Body of pancreas (tissue), 4 donors: ENCODE results near the gene RBFOX2. TPM values are rescaled to one million over a fixed set of nuclear protein-coding genes. Genes with fewer than 3 reads are reported as not detected.

Source experiments
- ATAC-seq: fragments of 150-250 bp; one replicate; pipeline ENCODE4 v1.9.1; 2016
- DNase-seq, 4 donors: peaks; one replicate each; pipeline ENCODE4 v3.0.0-alpha.2; 2019
- H3K27ac ChIP-seq, 4 donors: fragments of 200-600 bp; sonication (generic); 1 replicate in 3 of 4; 2 replicates in 1 of 4; pipeline versions ENCODE4 v1.5.1 to v1.6.1; 2016 to 2019; ENCODE audit warnings: mild to moderate bottlenecking in 1 of 4, mixed read lengths in 1 of 4, moderate library complexity in 1 of 4
- H3K27me3 ChIP-seq, 2 donors: fragments of 200-600 bp; sonication (generic); one replicate each; pipeline ENCODE4 v1.6.0; 2016; ENCODE audit warnings: mild to moderate bottlenecking in 1 of 2
- H3K36me3 ChIP-seq, 2 donors: fragments of 200-600 bp; sonication (generic); replicated peaks in 1 of 2; 2 replicates each; pipeline ENCODE4 v1.5.1; 2016; ENCODE audit warnings: low read depth in 2 of 2; ENCODE audit not compliant: insufficient read depth in 1 of 2
- H3K4me1 ChIP-seq: fragments of 200-600 bp; sonication (generic); one replicate; pipeline ENCODE4 v1.6.0; 2016
- H3K4me3 ChIP-seq, 2 donors: fragments of 200-600 bp; sonication (generic); 1 replicate in 1 of 2; 2 replicates in 1 of 2; pipeline ENCODE4 v1.5.1; 2016 to 2019
- H3K9me3 ChIP-seq, 3 donors: fragments of 200-600 bp; sonication (generic); 1 replicate in 2 of 3; 2 replicates in 1 of 3; pipeline ENCODE4 v1.5.1; 2016
- POLR2A ChIP-seq, 3 donors: fragments of 450-650 bp; IDR thresholded peaks; one replicate each; pipeline ENCODE4 v1.6.1; 2016; ENCODE audit warnings: antibody characterized with exemption in 3 of 3, mild to moderate bottlenecking in 2 of 3
- WGBS, 2 donors: methylation state at CpG; one replicate each; pipeline ENCODE4 v1.1.5; 2017; 5-methylcytosine and 5-hydroxymethylcytosine counted together
- intact Hi-C: fragments of 100-400 bp; cut with DNase I; formaldehyde crosslinking; loops from one replicate; pipeline ENCODE4 v1.15.1; 2023
- total RNA-seq, 2 donors: library from RNA; depleted of rRNA; stranded (reverse); fragments of >200 nt; gene quantifications; one replicate each; pipeline ENCODE4 v1.1.0, GENCODE V29; 2016
- TF ChIP-seq, protein P1 (sequence below), 7 experiments: fragments of 450-650 bp in 4 of 7; fragments of 200-600 bp in 3 of 7; sonication (generic) in 3 of 7; IDR thresholded peaks; one replicate each; pipeline ENCODE4 v1.5.1; 2016 to 2019; ENCODE audit warnings: antibody characterized with exemption in 7 of 7

Gene RBFOX2
- total RNA-seq, 2 donors from 2014 or later, result 28.7 to 31.1 TPM

DNA sequence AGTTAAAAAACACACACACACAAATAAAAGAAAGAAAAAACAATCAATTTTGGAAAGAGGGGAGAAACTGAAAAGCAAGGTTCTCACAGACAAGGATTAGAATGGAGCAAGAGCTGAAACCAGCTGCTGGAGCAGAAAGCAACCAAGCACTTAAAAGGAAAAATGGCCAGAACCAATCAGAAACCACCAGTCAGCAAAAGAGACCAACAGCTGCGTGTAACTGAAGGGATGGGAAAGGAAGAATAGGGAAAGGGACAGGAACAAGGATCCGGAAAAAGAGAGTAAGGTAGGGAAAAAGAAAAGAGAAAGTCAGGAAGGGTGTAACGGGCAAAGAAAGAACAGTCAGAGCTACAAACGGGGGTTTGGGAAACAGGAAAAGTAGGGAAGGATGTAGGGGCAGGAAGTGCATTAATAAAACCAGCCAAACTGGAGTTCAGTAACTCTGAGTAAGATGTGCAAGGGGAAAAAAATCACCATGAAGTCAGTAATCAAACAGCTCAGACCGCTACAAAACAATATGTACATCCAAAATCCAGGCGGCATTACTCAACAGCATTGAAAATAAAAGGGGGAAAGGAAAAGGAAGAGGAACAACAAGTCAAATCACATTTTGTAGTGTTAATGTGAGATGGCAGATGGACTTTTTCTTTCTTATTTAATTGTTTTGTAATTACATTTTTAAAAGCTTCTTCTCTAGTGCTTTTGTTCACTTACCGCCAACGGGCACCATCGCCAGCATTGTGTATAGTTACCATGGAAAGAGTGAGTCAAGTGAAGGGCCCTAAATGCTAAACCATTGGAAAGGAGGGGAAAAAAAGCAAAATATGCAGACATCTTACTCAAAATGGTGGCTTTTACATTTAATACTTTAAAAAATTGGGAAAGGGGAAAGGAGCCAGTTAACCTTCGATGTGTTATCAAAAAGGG is 261.7 kb downstream of the RBFOX2 start:
- no peak for ATAC-seq

DNA sequence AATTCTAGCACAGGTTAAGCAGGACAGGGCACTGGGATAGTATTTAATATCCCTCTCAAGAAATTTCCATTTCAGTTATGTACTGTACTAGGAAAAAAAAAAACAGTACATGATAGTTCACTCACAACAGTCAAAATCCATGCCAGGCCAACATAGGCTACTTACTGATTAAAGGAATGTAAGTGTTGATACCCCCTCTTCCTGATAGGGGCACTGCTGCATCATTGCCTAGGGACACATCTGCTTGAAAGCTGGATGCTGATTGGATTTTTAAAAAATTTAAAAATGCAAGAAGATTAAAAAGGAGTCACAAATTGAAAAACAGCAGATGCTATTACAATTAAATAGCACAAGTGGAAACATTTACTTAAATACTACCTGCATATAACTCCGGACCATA is 267.6 kb downstream of the RBFOX2 start:
- H3K27me3 ChIP-seq, result no peaks in the 10 kb centered on the region
- no peak overlapping the region for H3K4me3 ChIP-seq
- no peaks in the 10 kb centered on the region for H3K9me3 ChIP-seq
- peaks cover 8% of the 10 kb centered on the region for H3K4me1 ChIP-seq
- no peak overlapping the region for H3K27ac ChIP-seq
- WGBS, 2 donors, result 95 to 96% methylated on average over 1 of the region's 1 CpG
- DNase-seq, result no peak
- TF ChIP-seq, protein P1, sequence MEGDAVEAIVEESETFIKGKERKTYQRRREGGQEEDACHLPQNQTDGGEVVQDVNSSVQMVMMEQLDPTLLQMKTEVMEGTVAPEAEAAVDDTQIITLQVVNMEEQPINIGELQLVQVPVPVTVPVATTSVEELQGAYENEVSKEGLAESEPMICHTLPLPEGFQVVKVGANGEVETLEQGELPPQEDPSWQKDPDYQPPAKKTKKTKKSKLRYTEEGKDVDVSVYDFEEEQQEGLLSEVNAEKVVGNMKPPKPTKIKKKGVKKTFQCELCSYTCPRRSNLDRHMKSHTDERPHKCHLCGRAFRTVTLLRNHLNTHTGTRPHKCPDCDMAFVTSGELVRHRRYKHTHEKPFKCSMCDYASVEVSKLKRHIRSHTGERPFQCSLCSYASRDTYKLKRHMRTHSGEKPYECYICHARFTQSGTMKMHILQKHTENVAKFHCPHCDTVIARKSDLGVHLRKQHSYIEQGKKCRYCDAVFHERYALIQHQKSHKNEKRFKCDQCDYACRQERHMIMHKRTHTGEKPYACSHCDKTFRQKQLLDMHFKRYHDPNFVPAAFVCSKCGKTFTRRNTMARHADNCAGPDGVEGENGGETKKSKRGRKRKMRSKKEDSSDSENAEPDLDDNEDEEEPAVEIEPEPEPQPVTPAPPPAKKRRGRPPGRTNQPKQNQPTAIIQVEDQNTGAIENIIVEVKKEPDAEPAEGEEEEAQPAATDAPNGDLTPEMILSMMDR (IDR thresholded peaks at IDR 0.05), result peak in 2 of 7 experiments; percentile 21 to 36
- TF ChIP-seq POLR2A (IDR thresholded peaks at IDR 0.05), result no peak
- peaks cover 5 to 8% of the 10 kb centered on the region in 2 donors for H3K36me3 ChIP-seq
- ATAC-seq, result no peak
- intact Hi-C loops, result no loop called here

More for the DNA sequence above, 261.7 kb downstream of the RBFOX2 start:
- H3K4me1 ChIP-seq, result no peaks in the 10 kb centered on the region
- no peaks in the 10 kb centered on the region for H3K36me3 ChIP-seq
- TF ChIP-seq, protein P1 (IDR thresholded peaks at IDR 0.05), result no peak
- TF ChIP-seq POLR2A (IDR thresholded peaks at IDR 0.05), result no peak
- H3K4me3 ChIP-seq, result no peak overlapping the region
- DNase-seq, result no peak
- no peaks in the 10 kb centered on the region for H3K27me3 ChIP-seq
- H3K9me3 ChIP-seq, result no peaks in the 10 kb centered on the region
- H3K27ac ChIP-seq, result no peak overlapping the region
- WGBS, 2 donors, result 83 to 85% methylated on average over 10 of the region's 10 CpGs
- intact Hi-C loops, result no loop called here

DNA sequence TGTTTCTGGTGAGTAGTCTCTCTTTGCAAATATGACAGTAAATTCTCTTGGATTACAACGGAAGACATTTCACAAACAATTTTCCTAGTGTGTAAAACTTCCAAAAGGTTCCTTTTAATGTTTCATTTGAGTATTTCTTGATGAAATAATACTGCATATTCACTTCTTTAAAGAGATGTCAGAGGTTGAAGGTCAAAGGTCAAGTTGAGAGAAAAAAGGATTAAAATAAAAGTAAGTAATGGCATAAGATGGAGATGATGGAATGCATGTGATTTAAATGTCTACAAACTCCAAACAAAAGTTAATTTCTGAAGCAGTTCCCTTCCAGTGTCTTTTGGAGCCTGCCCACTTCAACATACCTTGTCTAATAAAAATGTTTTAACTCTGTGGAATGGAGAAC is 270.2 kb downstream of the RBFOX2 start:
- Histone ChIP-seq H3K36me3 (peaks cover 5 to 8% of the 10 kb centered on the region in 2 donors), H3K9me3 (no peaks in the 10 kb centered on the region), H3K4me1 (peaks cover 14% of the 10 kb centered on the region), H3K4me3 (no peak overlapping the region), H3K27ac (no peak overlapping the region), H3K27me3 (no peaks in the 10 kb centered on the region)
- WGBS, 2 donors, result 73 to 86% methylated on average over 1 of the region's 1 CpG
- intact Hi-C loops, result no loop called here
- DNase-seq (no peak), ATAC-seq (no peak)
- no peak for TF ChIP-seq POLR2A (IDR thresholded peaks at IDR 0.05)
- TF ChIP-seq, protein P1 (IDR thresholded peaks at IDR 0.05), result no peak

DNA sequence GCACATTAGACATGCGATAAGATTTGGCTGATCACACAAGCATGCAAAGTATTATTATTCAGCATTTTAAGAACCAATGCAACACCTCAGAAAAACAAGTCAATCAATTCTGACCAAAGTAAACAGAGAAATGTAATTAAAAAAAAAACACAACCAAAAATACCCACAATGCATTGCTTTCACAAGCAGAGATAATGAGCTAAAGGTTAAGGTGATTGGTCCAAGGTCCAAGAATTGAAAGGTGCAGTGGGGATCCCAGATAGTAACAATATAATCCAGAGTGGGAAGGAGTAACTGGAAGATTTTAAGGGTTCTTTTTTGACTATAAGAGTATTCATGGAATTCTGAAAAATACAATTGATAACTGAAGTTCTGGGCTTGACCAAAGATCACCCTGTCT is 271.9 kb downstream of the RBFOX2 start:
- Histone ChIP-seq H3K4me1 (peaks cover 14% of the 10 kb centered on the region), H3K27ac (no peak overlapping the region), H3K27me3 (no peaks in the 10 kb centered on the region), H3K9me3 (no peaks in the 10 kb centered on the region), H3K36me3 (peaks cover 5 to 8% of the 10 kb centered on the region in 2 donors), H3K4me3 (no peak overlapping the region)
- intact Hi-C loops, result no loop called here
- ATAC-seq, result no peak
- 43 to 75% methylated on average over 1 of the region's 1 CpG for WGBS, 2 donors
- DNase-seq, result no peak
- TF ChIP-seq, protein P1 (IDR thresholded peaks at IDR 0.05), result no peak
- no peak for TF ChIP-seq POLR2A (IDR thresholded peaks at IDR 0.05)
